GM18517 (cell line): Measurements from ENCODE around the gene CANT1.

Experiments
- ATAC-seq: cut with Tn5 transposase; IDR thresholded peaks from one replicate; pipeline ENCODE4 v1.9.1; 2021; ENCODE audit warnings: mild to moderate bottlenecking, moderate library complexity; ENCODE audit not compliant: unreplicated experiment

Gene CANT1

DNA sequence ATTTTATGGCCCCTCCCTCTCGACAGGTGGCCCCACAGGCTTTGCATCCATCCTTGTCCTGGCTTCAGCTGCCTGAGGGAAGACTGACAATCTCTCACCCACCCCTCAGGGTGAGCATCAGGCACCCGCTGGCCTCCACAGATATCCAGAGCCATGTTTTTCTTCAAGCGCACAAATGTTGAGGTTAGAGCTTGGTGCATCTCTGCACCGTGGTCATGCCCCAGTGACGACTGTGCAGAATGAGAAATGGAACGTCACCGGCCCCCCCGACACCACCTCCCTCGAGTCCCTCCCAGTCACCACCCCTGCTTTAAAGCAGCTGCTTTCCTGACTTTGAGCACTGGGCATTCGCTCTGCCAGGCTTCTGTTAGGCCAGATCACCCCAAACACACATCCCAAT lies 64.6 kb downstream of the CANT1 start:
- ATAC-seq: no peak

GRCh38 chr17:78944026-78944425 lies 65.5 kb downstream of the CANT1 start:
- no peak for ATAC-seq
